Occipital lobe (tissue), 2 donors: ENCODE measurements around the gene CD2AP. TPM values are rescaled to one million over a fixed set of nuclear protein-coding genes. Genes with fewer than 3 reads are reported as not detected.
"Not testable (repeated sequence)": the region's sequence is repeated elsewhere in the genome, so short reads cannot be mapped to it uniquely, and the experiment has no call there.

Experiments
- DNase-seq: peaks from one replicate; lab custom pipeline; 2025; lab: John Stamatoyannopoulos, UW
- total RNA-seq: library from RNA; depleted of rRNA; stranded (reverse); fragments of >200 nt; gene quantifications from one replicate; pipeline ENCODE4 v1.2.3, GENCODE V29; 2014

CD2AP gene
- total RNA-seq, 1 donor from 2014 or later = 23.1 TPM

- DNase-seq = no peak
These were observed 19.5 kb downstream of the CD2AP start for GRCh38 chr6:47496935-47497579.

GRCh38 chr6:47502920-47503319, 25.3 kb downstream of the CD2AP start:
- no peak for DNase-seq

- DNase-seq = no peak
These were observed 32.3 kb downstream of the CD2AP start for GRCh38 chr6:47509937-47510336.

GRCh38 chr6:47512872-47513271, 35.3 kb downstream of the CD2AP start:
- DNase-seq = no peak

- DNase-seq = no peak
These were observed 41.7 kb downstream of the CD2AP start for GRCh38 chr6:47519279-47519678.

DNA sequence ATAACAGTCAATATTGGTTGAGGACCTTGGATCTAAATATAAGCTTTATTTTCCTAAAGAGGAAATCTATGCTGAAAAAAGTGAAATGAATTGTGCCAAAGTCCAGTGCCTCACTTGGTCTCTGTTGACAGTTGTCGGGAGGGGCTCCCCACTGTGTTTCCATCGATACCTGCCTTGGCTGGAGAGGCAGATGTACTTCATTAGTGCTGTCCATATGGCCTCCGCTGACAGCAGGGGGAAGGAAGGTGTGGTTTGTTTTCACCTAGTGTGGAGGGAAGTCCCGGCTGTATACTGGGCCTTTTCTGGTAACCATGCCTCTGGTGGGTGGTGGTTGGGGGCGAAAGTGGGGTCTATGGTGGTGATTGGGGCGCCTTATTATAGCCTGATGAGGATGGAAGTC, 42.7 kb downstream of the CD2AP start:
- DNase-seq = no peak

- no peak for DNase-seq
These were observed 44.4 kb downstream of the CD2AP start for GRCh38 chr6:47521961-47522360.

- no peak for DNase-seq
These were observed 46.7 kb downstream of the CD2AP start for GRCh38 chr6:47524136-47524845.

- no peak for DNase-seq
These were observed 47.9 kb downstream of the CD2AP start for GRCh38 chr6:47525330-47526057.

GRCh38 chr6:47527274-47527673, 49.7 kb downstream of the CD2AP start:
- no peak for DNase-seq

DNA sequence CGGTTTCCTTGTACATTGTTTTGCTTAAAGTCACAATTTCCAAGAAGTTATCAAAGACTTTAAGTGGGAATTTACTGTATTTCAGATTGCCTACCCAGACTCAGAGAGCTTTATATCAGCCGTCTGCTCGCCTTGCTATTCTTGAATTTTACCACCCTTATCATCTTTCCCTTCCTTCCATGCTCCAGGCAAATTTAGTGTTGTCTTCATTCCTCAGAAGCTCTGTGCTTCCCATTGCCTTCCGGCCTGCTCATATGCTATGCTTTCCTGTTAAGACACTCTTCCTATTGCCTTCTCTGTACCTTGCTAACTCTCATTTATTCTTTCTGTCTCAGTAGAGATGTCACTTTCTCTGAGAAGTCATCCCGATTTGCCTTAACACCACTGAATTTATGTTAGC, 52.1 kb downstream of the CD2AP start:
- DNase-seq = no peak

- DNase-seq = no peak
These were observed 55.5 kb downstream of the CD2AP start for GRCh38 chr6:47532981-47533585.

- DNase-seq = no peak
These were observed 56.5 kb downstream of the CD2AP start for GRCh38 chr6:47534063-47534462.

DNA sequence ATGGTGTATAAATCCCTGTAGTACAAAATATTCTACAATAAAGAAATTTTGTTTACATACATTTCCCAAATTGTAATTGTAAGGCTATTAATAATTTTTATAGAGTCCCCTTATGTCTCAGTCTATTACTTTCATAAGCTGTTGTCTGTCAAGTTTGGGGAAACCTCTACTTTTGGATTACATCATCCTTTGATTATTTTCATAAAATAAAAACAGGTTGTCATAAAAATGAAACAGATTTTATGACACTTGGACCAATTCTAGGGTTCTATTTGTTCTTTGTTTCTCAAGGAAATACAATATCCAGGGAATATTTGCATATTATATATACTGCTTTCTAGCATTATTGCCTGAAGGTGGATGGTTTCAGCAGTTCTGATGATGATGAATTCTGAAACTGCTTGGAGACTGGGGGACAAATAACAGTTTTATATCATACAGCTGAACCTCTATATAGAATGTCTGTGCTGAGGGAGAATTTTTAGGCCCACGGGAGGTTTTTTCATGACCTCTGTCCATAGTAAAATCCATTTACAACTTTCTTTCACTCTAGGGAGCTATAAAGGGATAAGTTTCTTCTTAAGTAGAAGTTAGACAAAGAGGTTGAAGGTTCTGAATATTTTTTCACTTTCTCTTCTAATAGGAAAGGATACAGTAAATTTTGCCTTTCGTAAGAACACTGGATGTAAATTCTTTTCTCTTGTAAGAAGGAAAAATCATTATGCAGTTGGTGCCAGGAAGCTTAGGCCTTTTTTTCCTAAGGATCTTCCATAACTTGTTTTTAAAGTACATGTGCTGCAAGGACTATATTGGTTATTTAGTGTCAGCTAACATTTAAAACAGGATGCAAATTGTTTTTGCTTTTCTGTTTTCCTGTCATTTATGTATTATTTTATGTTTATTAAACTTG, 58.0 kb downstream of the CD2AP start:
- no peak for DNase-seq

- DNase-seq = no peak
These were observed 59.3 kb downstream of the CD2AP start for GRCh38 chr6:47536816-47537401.

DNA sequence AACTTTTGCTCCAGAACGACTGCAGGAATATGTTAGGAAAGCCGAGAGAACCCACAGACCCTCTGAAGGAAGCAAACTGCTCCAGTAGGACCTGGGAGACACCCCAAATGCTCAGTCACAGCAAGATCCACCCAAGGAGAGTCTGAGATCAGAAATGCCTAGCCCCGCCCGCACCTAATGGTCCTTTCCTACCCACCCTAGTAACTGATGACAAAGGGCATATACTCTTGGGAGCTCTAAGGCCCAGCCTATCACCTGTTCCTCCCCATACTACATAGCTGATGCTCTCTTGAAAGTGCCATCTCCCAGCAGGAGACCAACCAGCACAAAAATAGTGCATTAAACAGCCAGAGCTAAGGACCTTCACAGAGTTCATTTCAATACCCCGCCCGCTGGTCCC, 67.6 kb downstream of the CD2AP start:
- no peak for DNase-seq

DNA sequence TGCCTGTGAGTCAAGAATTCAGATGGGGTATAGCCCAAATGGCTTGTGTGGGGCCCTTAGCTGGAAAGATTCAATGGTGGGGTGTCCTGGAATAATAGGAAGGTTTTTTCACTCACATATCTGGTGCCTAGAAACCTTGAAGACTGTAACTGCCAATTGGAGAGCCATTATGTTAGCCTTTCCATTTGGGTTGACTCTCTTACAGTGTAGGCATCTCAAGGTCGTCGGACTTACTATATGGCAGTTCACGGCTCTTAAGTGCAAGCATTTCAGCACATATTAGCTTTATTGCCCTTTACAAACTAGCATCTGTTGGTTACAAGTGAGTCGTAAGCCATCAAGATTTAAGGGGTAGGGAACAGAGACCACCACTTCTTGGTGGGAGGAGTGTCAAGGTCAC, 74.1 kb downstream of the CD2AP start:
- DNase-seq = no peak

GRCh38 chr6:47552319-47552718, 74.7 kb downstream of the CD2AP start:
- no peak for DNase-seq

- DNase-seq = not testable (repeated sequence)
These were observed 75.7 kb downstream of the CD2AP start for GRCh38 chr6:47553243-47553642.

DNA sequence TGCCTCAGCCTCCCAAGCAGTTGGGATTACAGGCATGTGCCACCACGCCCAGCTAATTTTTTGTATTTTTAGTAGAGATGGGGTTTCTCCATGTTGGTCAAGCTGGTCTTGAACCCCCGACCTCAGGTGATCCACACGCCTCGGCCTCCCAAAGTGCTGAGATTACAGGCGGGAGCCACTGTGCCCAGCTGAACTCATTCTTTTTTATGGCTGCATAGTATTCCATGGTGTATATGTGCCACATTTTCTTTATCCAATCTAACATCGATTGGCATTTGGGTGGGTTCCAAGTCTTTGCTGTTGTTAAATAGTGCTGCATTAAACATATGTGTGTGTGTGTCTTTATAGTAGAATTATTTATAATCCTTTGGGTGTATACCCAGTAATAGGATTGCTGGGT, 78.9 kb downstream of the CD2AP start:
- not testable (repeated sequence) for DNase-seq

GRCh38 chr6:47563162-47563561, 85.6 kb downstream of the CD2AP start:
- DNase-seq = no peak
